B cell (primary cell): ENCODE measurements around the gene LVRN. TPM values are rescaled to one million over a fixed set of nuclear protein-coding genes. Genes with fewer than 3 reads are reported as not detected.

Experiments
- ATAC-seq: fragments of 200-7000 bp; cut with Tn5 transposase; one replicate; pipeline ENCODE4 v1.10.0; 2021; ENCODE audit warnings: low read depth, mild to moderate bottlenecking, moderate number of reproducible peaks, moderate library complexity
- CTCF ChIA-PET: fragments of 350-600 bp; sonication (Branson Sonifier 250); formaldehyde crosslinking; loops from one replicate; lab custom pipeline; 2021; ENCODE audit warnings: antibody characterized with exemption, inconsistent platforms; lab: Charles Lee
- POLR2A ChIA-PET: fragments of 350-600 bp; sonication (Branson Sonifier 250); formaldehyde crosslinking; loops from one replicate; lab custom pipeline; 2021; ENCODE audit warnings: antibody characterized with exemption; lab: Charles Lee
- DNase-seq: peaks from one replicate; pipeline ENCODE4 v3.0.0; 2013
- H2AFZ ChIP-seq: 2 replicates; pipeline ENCODE4 v1.6.1; 2012; ENCODE audit warnings: mild to moderate bottlenecking, low read depth, low read length; ENCODE audit not compliant: insufficient read depth, poor library complexity, severe bottlenecking
- H3K27ac ChIP-seq, 2 donors: 1 replicate in 1 of 2; 2 replicates in 1 of 2; pipeline ENCODE4 v1.5.1; 2012 to 2013; ENCODE audit warnings: low read length in 2 of 2, mild to moderate bottlenecking in 2 of 2, moderate library complexity in 1 of 2
- H3K27me3 ChIP-seq, 4 experiments: fragments of 200-600 bp in 1 of 4; sonication (generic) in 1 of 4; replicated peaks in 1 of 4; 1 replicate in 2 of 4; 2 replicates in 2 of 4; pipeline versions ENCODE4 v1.6.1 to v1.7.0; 2013 to 2016; ENCODE audit warnings: low read length in 3 of 4, mild to moderate bottlenecking in 2 of 4, mixed read lengths in 1 of 4, moderate library complexity in 1 of 4; ENCODE audit not compliant: insufficient read depth in 4 of 4, control insufficient read depth in 3 of 4; ENCODE audit errors: control extremely low read depth in 1 of 4
- H3K36me3 ChIP-seq, 2 experiments: replicated peaks in 1 of 2; 1 replicate in 1 of 2; 2 replicates in 1 of 2; pipeline versions ENCODE4 v1.6.1 to v1.7.1; 2013; ENCODE audit warnings: low read length in 1 of 2; ENCODE audit not compliant: insufficient read depth in 2 of 2, control insufficient read depth in 1 of 2; ENCODE audit errors: control extremely low read depth in 1 of 2, extremely low read depth in 1 of 2
- H3K4me1 ChIP-seq, 2 donors: fragments of 200-600 bp in 1 of 2; sonication (generic) in 1 of 2; 1 replicate in 1 of 2; 2 replicates in 1 of 2; pipeline versions ENCODE4 v1.5.1 to v1.6.1; 2013 to 2017; ENCODE audit warnings: low read length in 2 of 2; ENCODE audit not compliant: control insufficient read depth in 2 of 2, insufficient read depth in 2 of 2
- H3K4me2 ChIP-seq: replicated peaks from 2 replicates; pipeline ENCODE3; 2012; ENCODE audit warnings: mild to moderate bottlenecking, low read depth, low read length; ENCODE audit not compliant: poor library complexity, severe bottlenecking
- H3K4me3 ChIP-seq, 5 experiments: fragments of 200-600 bp in 1 of 5; sonication (generic) in 1 of 5; 1 replicate in 3 of 5; 2 replicates in 2 of 5; pipeline versions ENCODE4 v1.5.1 to v1.7.0; 2011 to 2016; ENCODE audit warnings: low read length in 4 of 5, mild to moderate bottlenecking in 4 of 5, low read depth in 2 of 5, control low read depth in 1 of 5, moderate library complexity in 1 of 5; ENCODE audit not compliant: insufficient read depth in 1 of 5; ENCODE audit errors: control extremely low read depth in 1 of 5, extremely low read depth in 1 of 5
- H3K79me2 ChIP-seq: fragments of 200-600 bp; sonication (generic); one replicate; pipeline ENCODE4 v1.6.0; 2016; ENCODE audit warnings: low read length; ENCODE audit not compliant: control insufficient read depth, insufficient read depth
- H3K9ac ChIP-seq: fragments of 200-600 bp; sonication (generic); 2 replicates; pipeline ENCODE4 v1.6.1; 2017; ENCODE audit warnings: mild to moderate bottlenecking, low read length, moderate library complexity
- H3K9me3 ChIP-seq, 3 donors: one replicate each; pipeline versions ENCODE4 v1.6.1 to v1.7.1; 2013; ENCODE audit warnings: low read length in 2 of 3; ENCODE audit not compliant: control insufficient read depth in 2 of 3, insufficient read depth in 1 of 3; ENCODE audit errors: control extremely low read depth in 1 of 3
- H4K20me1 ChIP-seq: 2 replicates; pipeline ENCODE4 v1.6.0; 2012; ENCODE audit warnings: mild to moderate bottlenecking, low read length; ENCODE audit not compliant: insufficient read depth, control insufficient read depth, poor library complexity, severe bottlenecking
- H3K27ac Mint-ChIP-seq: one replicate; pipeline ENCODE4 v1.8.0; 2021; ENCODE audit warnings: mixed read lengths
- H3K27me3 Mint-ChIP-seq: one replicate; pipeline ENCODE4 v1.8.0; 2021; ENCODE audit warnings: mixed read lengths
- H3K4me1 Mint-ChIP-seq: one replicate; pipeline ENCODE4 v1.8.0; 2021; ENCODE audit warnings: mixed read lengths
- H3K4me3 Mint-ChIP-seq: one replicate; pipeline ENCODE4 v1.8.0; 2021; ENCODE audit warnings: mixed read lengths
- H3K9me3 Mint-ChIP-seq: one replicate; pipeline ENCODE4 v1.8.0; 2022; ENCODE audit warnings: mixed read lengths; ENCODE audit not compliant: insufficient read depth
- EZH2 ChIP-seq: IDR thresholded peaks from 2 replicates; pipeline ENCODE4 v1.6.1; 2012; ENCODE audit warnings: borderline replicate concordance, low read depth, mild to moderate bottlenecking, moderate library complexity, low read length; ENCODE audit not compliant: insufficient read depth, poor library complexity, severe bottlenecking
- WGBS: methylation state at CpG from one replicate; pipeline ENCODE4 v1.1.5; 2013; ENCODE audit warnings: missing lambda C conversion rate; ENCODE audit not compliant: insufficient coverage; 5-methylcytosine and 5-hydroxymethylcytosine counted together
- intact Hi-C: fragments of 100-400 bp; cut with micrococcal nuclease; formaldehyde crosslinking; loops from one replicate; pipeline ENCODE4 v1.10.0; 2022
- polyA plus RNA-seq: library from polyadenylated mRNA; depleted of rRNA; stranded (reverse); fragments of >200 nt; gene quantifications from 2 replicates; pipeline ENCODE4 v1.2.3, GENCODE V29; 2012
- total RNA-seq, 2 donors: library from RNA; stranded (reverse); fragments of 120-200 nt in 1 of 2; gene quantifications; 1 replicate in 1 of 2; 2 replicates in 1 of 2; pipeline versions ENCODE4 v1.2.3 to v1.2.4, GENCODE V29; 2013 to 2022
- TF ChIP-seq, protein P1 (sequence below): fragments of 200-600 bp; IDR thresholded peaks from one replicate; pipeline ENCODE4 v1.8.0; 2022; ENCODE audit warnings: antibody characterized with exemption, mild to moderate bottlenecking

The LVRN gene
- total and polyA plus RNA-seq, 2 donors (not counting 1 experiment from before 2014, with no cell fraction given) = not detected

DNA sequence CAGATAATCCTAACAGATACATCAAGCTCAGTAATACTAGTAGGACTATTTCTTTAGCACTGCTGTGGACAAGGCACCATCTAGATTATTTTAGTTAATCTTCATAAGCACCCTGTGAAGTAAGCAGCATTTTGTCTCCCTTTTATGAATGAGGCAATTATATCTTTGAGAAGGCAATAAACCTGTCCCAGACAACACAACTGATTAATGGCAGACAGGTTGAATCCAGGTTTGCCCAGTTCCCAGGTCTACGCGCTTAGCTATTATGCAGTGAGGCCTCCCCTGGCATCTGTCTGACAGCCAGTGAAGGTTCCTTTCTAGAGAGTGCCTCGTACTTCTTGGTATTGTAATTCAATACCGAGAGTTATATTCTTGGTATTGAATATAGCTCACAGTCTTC, 9.7 kb upstream of the LVRN start:
- H3K9me3 ChIP-seq = no peaks in the 10 kb centered on the region
- POLR2A ChIA-PET = no interaction called here
- H3K27me3 Mint-ChIP-seq = peaks cover 8% of the 10 kb centered on the region

DNA sequence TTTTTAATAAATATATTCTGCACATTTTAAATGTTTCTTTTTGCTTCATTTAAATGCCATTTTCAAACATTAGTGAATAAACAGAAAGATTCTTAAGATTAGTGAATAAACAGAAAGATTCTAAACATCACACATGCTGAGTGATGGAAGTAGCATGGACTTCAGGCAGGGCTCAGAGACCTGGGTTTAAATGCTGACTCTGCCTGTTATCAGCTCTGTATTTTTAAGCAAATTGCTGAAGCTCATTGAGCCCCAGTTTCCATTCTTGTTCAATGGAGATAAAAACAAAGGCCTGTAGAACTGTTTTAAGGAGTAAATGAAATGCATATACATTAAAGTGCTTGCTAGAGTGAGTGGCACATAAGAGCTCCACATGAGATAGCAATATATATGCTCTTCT, 8.1 kb upstream of the LVRN start:
- Histone ChIP-seq H3K4me3 (no peak overlapping the region), H2AFZ (no peak overlapping the region), H3K36me3 (no peaks in the 10 kb centered on the region), H3K9me3 (no peaks in the 10 kb centered on the region), H3K4me2 (no peak overlapping the region), H3K27me3 (peaks cover 0 to 14% (median 7%) of the 10 kb centered on the region in 4 experiments), H3K27ac (no peak overlapping the region), H3K79me2 (no peaks in the 10 kb centered on the region), H4K20me1 (no peaks in the 10 kb centered on the region), H3K4me1 (no peaks in the 10 kb centered on the region), H3K9ac (no peak overlapping the region)
- H3K27me3 Mint-ChIP-seq = peaks cover 8% of the 10 kb centered on the region
- H3K4me3 Mint-ChIP-seq = no peak overlapping the region
- H3K4me1 Mint-ChIP-seq = no peaks in the 10 kb centered on the region
- H3K9me3 Mint-ChIP-seq = no peaks in the 10 kb centered on the region
- H3K27ac Mint-ChIP-seq = no peak overlapping the region
- DNase-seq (no peak), ATAC-seq (no peak)
- CTCF ChIA-PET = no interaction called here
- intact Hi-C loops = no loop called here
- no peak for TF ChIP-seq EZH2
- TF ChIP-seq, protein P1, sequence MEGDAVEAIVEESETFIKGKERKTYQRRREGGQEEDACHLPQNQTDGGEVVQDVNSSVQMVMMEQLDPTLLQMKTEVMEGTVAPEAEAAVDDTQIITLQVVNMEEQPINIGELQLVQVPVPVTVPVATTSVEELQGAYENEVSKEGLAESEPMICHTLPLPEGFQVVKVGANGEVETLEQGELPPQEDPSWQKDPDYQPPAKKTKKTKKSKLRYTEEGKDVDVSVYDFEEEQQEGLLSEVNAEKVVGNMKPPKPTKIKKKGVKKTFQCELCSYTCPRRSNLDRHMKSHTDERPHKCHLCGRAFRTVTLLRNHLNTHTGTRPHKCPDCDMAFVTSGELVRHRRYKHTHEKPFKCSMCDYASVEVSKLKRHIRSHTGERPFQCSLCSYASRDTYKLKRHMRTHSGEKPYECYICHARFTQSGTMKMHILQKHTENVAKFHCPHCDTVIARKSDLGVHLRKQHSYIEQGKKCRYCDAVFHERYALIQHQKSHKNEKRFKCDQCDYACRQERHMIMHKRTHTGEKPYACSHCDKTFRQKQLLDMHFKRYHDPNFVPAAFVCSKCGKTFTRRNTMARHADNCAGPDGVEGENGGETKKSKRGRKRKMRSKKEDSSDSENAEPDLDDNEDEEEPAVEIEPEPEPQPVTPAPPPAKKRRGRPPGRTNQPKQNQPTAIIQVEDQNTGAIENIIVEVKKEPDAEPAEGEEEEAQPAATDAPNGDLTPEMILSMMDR = no peak
- POLR2A ChIA-PET = no interaction called here

More for the DNA sequence above, 9.7 kb upstream of the LVRN start:
- H3K36me3 ChIP-seq = no peaks in the 10 kb centered on the region
- intact Hi-C loops = no loop called here
- H3K4me2 ChIP-seq = no peak overlapping the region
- H3K79me2 ChIP-seq = no peaks in the 10 kb centered on the region
- H3K27ac Mint-ChIP-seq = no peak overlapping the region
- WGBS = 50% methylated on average over 2 of the region's 4 CpGs
- no peak overlapping the region for H3K9ac ChIP-seq
- DNase-seq = no peak
- no peaks in the 10 kb centered on the region for H3K9me3 Mint-ChIP-seq
- no peak overlapping the region for H2AFZ ChIP-seq
- TF ChIP-seq, protein P1 = no peak
- no peak overlapping the region for H3K4me3 ChIP-seq
- H3K4me1 ChIP-seq = no peaks in the 10 kb centered on the region
- no peaks in the 10 kb centered on the region for H3K4me1 Mint-ChIP-seq
- peaks cover 0 to 9% (median 4%) of the 10 kb centered on the region in 4 experiments for H3K27me3 ChIP-seq
- no peak overlapping the region for H3K4me3 Mint-ChIP-seq
- ATAC-seq = no peak
- no peak overlapping the region for H3K27ac ChIP-seq
- CTCF ChIA-PET = interaction anchor here (1.1 kb wide), 1 partner anchor 16 kb away, joined by 3 read pairs; no protein-coding TSS in a partner anchor
- H4K20me1 ChIP-seq = no peaks in the 10 kb centered on the region
